Activated CD8-positive, alpha-beta memory T cell treated with anti-CD3 and anti-CD28 coated beads for 48 hours (primary cell): Measurements from ENCODE around the gene TAGLN3.

Source experiments
- DNase-seq, 3 experiments: peaks; one replicate each; pipeline ENCODE4 v3.0.0-alpha.2; 2020; ENCODE audit warnings: low read depth in 2 of 3, low spot score in 2 of 3

Gene TAGLN3

GRCh38 chr3:111976254-111976653, 22.5 kb upstream of the TAGLN3 start:
- DNase-seq = no peak

DNA sequence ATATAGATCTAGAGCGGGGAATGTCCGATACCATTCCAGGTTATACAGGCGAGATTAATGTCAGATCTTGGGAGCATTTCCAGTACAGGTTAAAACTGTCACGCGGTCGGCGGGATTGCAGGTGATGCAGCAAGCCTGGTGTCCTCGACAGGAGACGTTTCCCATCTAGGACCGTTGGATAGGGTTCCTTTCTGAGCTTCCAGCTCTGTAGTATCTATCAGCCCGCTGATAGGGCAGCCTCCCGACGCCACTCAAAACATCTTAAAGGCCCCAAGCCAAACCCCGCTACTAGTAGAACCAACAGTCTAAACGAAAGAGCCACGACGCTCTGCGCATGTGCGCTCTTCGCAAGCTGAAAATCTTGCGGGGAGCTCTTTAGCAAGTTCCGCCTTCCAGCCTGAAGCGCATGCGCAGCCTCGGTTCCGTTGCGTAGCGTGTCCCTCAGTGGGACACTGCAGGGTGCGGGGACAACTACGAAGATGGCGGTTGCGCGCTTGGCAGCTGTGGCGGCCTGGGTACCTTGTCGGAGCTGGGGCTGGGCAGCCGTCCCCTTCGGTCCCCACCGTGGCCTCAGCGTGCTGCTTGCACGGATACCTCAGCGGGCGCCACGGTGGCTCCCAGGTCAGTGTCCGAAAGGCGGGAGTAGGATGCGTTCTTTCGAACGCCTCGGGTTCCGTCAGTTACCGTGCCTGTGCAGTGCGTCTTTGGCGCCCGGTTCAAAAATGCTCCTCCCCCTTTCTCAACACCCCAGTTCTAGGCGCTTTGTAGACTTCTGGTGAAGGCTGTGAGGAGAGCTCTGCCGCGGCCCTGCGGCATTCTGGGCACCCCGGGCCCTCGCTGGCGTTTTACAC, 19.9 kb upstream of the TAGLN3 start, which contains the start of gene ABHD10:
Gene ABHD10, plus strand, starts transcription at position 444 of the 851 bp plus-strand sequence. Its CDS starts 36 bp downstream, at position 480.
- DNase-seq = peak; percentile 85 to 90 (median 87)

DNA sequence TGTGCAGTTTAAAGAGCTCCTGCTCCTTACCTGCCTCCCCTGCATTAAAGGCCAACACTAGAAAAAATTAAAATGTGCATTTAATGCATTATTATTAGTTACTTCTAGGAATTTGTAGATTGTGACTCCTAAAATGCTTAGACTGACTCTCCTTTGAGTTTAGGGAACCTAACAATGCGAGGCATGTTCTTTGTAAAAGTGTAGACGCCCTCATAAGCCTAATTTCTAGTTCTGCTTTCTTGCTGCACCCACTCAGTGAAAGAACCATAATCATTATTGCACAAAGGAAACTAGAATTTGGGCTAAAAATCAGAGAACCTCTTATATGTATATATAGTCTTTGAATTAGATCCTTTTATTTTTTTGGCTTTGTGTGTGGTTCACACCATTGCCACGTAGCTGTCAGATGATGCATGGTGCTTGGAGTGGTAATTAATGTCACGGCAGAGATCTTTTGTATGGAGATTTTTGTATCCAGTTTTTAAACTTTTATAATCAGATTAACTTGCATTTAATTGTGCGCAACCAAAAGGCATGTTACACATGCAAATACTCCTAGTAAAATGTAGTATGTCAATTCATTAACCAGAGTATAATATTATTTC, 19.2 kb upstream of the TAGLN3 start:
- no peak for DNase-seq

DNA sequence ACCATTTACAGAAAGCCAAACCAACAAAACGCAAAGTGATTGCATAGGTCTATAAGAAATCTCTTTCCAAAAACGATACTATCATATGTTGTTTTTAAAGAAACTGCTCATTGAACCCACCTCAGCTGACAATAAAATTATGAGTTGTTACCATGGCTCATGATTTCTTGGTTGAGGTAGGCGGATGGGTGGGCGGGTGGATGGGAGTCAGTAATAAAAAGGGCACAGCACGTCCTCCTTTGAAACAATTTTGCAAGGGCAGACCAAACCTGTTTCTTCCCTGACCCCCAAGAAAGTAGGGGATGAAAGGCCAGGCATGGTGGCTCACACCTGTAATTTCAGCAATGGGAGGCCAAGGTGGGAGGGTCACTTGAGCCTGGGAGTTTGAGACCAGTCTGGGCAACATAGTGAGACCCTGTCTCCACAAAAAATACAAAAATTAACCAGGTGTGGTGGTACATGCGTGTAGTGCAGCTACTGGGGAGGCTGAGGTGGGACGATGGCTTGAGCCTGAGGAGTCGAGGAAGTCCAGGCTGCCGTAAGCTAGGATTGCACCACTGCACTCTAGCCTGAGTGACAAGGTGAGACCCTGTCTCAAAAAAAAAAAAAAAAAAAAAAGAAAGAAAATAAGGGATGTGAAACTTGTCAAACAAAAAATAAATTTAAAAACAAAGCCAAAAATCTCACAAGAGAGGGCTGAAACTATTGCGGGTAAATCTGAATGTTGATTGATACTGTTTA, 17.8 kb upstream of the TAGLN3 start:
- no peak for DNase-seq

DNA sequence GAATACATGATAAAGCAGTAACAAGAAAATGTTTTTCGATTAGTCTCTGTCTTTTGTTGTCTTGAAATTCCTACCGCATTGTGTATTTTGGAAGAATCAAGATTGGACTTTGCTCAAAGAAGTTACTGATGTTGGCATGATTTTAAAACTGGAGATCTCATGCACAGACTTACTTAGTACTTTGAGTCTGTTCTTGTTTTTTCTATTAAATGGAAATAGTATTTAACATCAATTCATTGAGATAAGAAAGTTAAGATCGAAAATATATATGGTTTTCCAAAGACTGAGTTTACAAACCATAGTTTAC, 17.3 kb upstream of the TAGLN3 start:
- DNase-seq = no peak

DNA sequence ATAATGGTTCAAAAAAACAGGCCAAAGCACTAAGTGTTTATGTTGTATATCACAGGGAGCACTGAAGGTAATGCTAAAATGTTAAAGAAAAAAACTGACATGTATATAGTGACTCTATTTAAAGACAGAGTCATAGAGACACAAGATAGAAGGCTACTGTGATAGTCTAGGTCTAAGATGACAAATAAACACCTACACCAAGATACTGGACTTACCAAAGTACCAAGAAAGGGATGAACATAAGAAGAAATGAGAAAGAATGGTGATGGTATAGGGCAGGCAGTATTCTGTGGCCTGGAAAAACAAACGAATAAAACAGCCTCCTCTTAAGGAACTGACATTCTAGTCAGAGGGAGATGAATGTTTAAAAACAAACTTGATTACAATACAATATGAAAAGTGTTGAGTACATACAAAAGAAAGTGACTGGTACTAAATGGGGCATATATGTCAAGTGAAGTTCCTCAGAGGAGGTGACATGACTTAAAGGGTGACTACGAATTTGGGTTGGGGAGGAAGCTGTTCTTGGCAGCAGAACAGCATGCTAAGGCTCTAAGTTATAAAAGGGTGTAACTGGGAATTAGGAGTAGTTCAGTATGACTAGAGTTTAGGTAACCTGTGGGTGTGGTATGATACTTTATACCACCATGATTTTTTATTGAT, 14.0 kb upstream of the TAGLN3 start:
- DNase-seq = no peak

- no peak for DNase-seq
Observed at GRCh38 chr3:111986800-111987199, 11.9 kb upstream of the TAGLN3 start.

DNA sequence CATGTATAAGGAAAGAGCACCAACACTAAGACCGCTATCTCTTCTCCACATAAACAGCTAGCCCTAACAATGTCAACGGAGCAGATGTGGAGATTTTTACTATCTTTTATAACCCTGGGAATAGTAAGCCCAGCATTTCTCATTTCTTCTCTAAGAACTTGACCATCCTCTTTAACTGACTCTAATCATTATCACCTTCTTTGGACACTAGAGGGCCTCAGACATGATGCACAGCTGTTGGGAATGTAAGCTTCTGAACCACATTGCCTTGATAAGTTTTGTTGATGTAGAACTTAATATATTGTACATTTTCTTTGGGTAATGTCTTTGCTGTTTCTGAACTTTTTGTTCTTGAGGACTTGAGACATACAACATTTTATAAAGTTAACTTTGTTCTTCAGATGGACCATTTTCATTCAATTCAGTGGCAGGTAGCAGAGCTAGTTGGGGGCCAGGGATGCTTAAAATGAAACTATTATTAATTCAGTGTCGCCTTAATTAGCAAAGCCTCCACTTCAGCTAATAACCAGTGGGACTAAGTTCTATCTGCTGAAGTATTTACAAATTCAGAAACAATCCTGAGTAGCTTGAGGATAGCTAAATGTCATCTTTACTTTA, 9.6 kb upstream of the TAGLN3 start:
- no peak for DNase-seq

DNA sequence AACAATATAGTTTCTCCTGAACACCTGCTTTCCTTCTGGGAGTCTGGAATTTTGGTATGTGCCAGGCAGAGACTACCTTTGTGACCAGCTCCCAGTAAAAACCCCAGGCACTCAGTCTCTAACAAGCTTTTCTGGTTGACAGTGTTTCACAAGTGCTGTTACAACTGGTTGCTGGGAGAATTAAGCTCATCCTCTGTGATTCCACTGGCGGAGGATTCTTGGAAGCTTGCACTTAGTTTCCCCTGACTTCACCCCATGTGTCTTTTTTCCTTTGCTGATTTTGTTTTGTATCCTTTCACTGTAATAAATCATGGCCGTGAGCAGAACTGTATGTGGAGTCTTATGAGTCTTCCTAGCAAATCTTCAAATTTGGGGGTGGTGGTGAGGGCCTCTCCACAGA, 5.7 kb upstream of the TAGLN3 start:
- DNase-seq = no peak

- DNase-seq = no peak
Observed at GRCh38 chr3:111999484-112000324, 982 bp downstream of the TAGLN3 start.

DNA sequence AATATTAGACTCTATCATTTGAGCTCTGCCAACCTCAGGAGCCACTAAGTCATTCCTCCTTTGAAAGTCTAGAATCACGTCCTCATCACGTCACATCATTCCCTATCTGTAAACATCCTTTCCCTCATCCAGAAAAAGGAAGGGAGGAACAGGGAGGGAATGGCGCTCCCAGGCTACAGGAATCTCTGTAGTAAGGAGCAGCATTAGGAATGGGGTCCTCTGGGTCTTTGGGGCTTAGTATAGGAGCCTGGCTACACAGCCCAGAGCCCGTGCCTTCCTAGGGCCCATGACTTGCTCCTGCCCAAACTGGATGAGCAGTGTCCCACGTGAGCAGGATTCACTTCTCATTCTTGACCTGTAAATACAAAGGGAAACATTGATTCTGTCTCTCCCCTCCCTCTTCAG, 1.6 kb downstream of the TAGLN3 start:
- DNase-seq = no peak

GRCh38 chr3:112000966-112001365, 2.2 kb downstream of the TAGLN3 start:
- no peak for DNase-seq

GRCh38 chr3:112001526-112001925, 2.8 kb downstream of the TAGLN3 start:
- no peak for DNase-seq

- DNase-seq = peak in 1 of 3 experiments; percentile 25
Observed at GRCh38 chr3:112002096-112002971, 3.6 kb downstream of the TAGLN3 start.

DNA sequence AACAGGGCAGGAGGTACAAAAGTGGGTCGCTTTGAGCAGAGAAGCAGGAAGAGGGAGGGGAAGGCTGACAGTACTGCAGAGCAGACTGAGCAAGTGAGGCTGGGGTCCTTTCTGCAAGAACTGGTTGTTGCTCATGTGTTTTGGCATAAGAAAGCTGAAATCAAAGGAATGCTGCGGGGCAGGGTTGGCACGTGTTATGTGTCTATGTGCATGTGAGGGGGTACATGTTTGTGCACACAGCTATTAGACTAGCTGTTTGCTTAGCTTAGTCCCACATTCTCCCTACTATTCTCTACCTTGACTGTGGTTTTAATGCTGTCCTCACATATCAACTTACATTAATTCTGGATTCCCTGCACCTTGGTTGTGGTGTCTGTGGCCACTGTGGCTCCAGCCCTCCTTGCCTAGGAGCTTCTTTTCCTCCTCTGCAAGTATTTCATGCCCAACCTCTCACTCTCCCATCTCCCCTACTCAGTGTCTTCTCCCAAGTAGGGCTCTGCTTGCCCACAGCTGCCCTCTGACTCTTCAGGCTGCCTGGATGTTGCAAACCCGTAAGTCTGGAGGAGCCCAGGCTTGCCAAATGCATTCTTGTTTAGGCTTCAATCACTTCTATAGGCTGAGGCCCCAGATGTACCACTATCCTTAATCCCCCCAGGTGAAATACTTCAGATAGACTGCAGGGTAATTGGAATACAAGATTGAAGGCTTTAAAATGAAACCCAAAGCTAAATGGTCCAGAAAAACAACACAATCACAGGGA, 4.8 kb downstream of the TAGLN3 start:
- DNase-seq = no peak

DNA sequence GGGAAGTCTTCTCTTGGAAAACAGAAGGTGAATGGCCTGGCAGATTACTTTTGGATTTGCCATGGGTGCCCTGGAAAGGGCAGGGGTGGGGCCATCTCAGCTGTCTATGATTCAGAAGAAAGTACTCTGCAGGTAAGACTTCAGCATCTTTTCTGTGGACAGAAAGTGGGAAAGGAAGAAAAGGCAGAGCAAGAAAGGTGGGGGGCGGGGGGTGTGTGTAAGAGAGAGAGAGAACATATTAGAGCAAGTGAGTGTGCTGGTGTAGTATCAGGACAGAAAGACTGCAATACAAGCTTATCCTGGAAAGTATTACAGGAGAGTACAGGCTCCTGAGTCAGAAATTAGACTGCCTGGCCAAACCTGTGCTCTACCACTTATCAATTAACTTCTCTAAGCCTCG, 5.5 kb downstream of the TAGLN3 start:
- DNase-seq = no peak

GRCh38 chr3:112004669-112005068, 5.9 kb downstream of the TAGLN3 start:
- DNase-seq = no peak

- no peak for DNase-seq
Observed at GRCh38 chr3:112005091-112005672, 6.5 kb downstream of the TAGLN3 start.
